Prostate gland (tissue), 2 donors: Measurements from ENCODE around the gene MTMR11. TPM values are rescaled to one million over a fixed set of nuclear protein-coding genes. Genes with fewer than 3 reads are reported as not detected.
"Not testable (repeated sequence)": the region's sequence is repeated elsewhere in the genome, so short reads cannot be mapped to it uniquely, and the experiment has no call there.

Experiments used
- DNase-seq: peaks from one replicate; pipeline ENCODE4 v3.0.0-alpha.2; 2019; ENCODE audit warnings: low spot score
- H3K27ac ChIP-seq, 2 donors: fragments of 200-600 bp; sonication (generic); 2 replicates each; pipeline ENCODE4 v1.5.1; 2017 to 2019
- H3K27me3 ChIP-seq: fragments of 200-600 bp; sonication (generic); replicated peaks from 2 replicates; pipeline ENCODE4 v1.5.1; 2019; ENCODE audit not compliant: insufficient read depth
- H3K36me3 ChIP-seq, 2 donors: fragments of 200-600 bp; sonication (generic); 1 replicate in 1 of 2; 2 replicates in 1 of 2; pipeline versions ENCODE4 v1.5.1 to v1.8.1; 2017 to 2019
- H3K4me1 ChIP-seq: fragments of 200-600 bp; sonication (generic); replicated peaks from 2 replicates; pipeline ENCODE4 v1.5.1; 2019
- H3K4me3 ChIP-seq, 2 donors: fragments of 200-600 bp; sonication (generic); 2 replicates each; pipeline ENCODE4 v1.5.1; 2017 to 2019
- H3K9me3 ChIP-seq: fragments of 200-600 bp; sonication (generic); 2 replicates; pipeline ENCODE4 v1.5.1; 2017
- CTCF ChIP-seq, 4 experiments: fragments of 200-600 bp in 2 of 4; fragments of 450-650 bp in 2 of 4; sonication (generic) in 2 of 4; IDR thresholded peaks; 1 replicate in 3 of 4; 2 replicates in 1 of 4; pipeline ENCODE4 v1.5.1; 2016 to 2019; ENCODE audit warnings: antibody characterized with exemption in 4 of 4, mild to moderate bottlenecking in 2 of 4, moderate library complexity in 2 of 4
- POLR2A ChIP-seq: fragments of 450-650 bp; IDR thresholded peaks from one replicate; pipeline ENCODE4 v1.6.1; 2016; ENCODE audit warnings: antibody characterized with exemption, mild to moderate bottlenecking
- POLR2AphosphoS5 ChIP-seq: sonication (generic); formaldehyde crosslinking; IDR thresholded peaks from one replicate; pipeline ENCODE4 v1.6.1; 2017; ENCODE audit warnings: antibody characterized with exemption
- whole genome bisulfite sequencing: methylation state at CpG from one replicate; pipeline ENCODE4 v1.1.5; 2018; 5-methylcytosine and 5-hydroxymethylcytosine counted together
- intact Hi-C: fragments of 100-400 bp; cut with DNase I; formaldehyde crosslinking; loops from one replicate; pipeline ENCODE4 v1.14.2; 2022
- total RNA-seq, 2 donors: library from RNA; depleted of rRNA; stranded (reverse); fragments of >200 nt; gene quantifications; one replicate each; pipeline ENCODE4 v1.1.0, GENCODE V29; 2016

Gene MTMR11
- total RNA-seq, 2 donors from 2014 or later: 2.6 to 25.5 TPM

GRCh38 chr1:149949911-149950310 lies 13.2 kb upstream of the MTMR11 start:
- Histone ChIP-seq H3K4me3 (no peak overlapping the region), H3K27me3 (no peaks in the 10 kb centered on the region), H3K27ac (no peak overlapping the region), H3K4me1 (no peaks in the 10 kb centered on the region), H3K36me3 (peaks cover 0 to 6% of the 10 kb centered on the region in 2 donors), H3K9me3 (no peaks in the 10 kb centered on the region)
- intact Hi-C loops: no loop called here
- TF ChIP-seq CTCF (IDR thresholded peaks at IDR 0.05) (no peak), POLR2A (no peak), POLR2AphosphoS5 (no peak)
- 78% methylated on average over 6 of the region's 6 CpGs for WGBS
- DNase-seq: no peak

DNA sequence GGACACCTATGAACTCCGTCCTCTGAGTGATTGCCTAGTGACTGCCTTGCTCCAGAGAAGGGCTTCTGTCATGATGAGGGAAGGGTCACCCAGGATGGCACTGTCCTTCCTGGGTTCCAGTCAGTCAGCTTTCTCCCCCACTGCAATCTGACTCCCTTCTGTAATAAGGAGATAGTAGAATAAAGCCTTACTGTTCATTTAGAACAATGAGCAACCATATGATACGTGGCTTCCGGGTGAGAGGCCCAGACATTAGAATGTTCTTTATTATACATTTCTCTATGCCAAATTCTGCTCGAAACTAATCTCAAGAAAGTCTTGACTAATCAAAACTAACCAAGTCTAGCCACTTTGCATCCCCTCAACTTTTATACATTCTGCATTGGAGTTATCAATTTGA lies 8.5 kb upstream of the MTMR11 start:
- no peaks in the 10 kb centered on the region for H3K9me3 ChIP-seq
- WGBS: 85% methylated on average over 4 of the region's 4 CpGs
- peaks cover 0 to 6% of the 10 kb centered on the region in 2 donors for H3K36me3 ChIP-seq
- DNase-seq: no peak
- H3K27ac ChIP-seq: no peak overlapping the region
- H3K4me1 ChIP-seq: no peaks in the 10 kb centered on the region
- H3K27me3 ChIP-seq: no peaks in the 10 kb centered on the region
- no peak overlapping the region for H3K4me3 ChIP-seq
- TF ChIP-seq CTCF (IDR thresholded peaks at IDR 0.05): no peak
- TF ChIP-seq POLR2A: no peak
- TF ChIP-seq POLR2AphosphoS5: no peak
- intact Hi-C loops: no loop called here

GRCh38 chr1:149942885-149943284 lies 6.2 kb upstream of the MTMR11 start:
- 25% methylated on average over 3 of the region's 3 CpGs for WGBS
- no peaks in the 10 kb centered on the region for H3K4me1 ChIP-seq
- H3K27me3 ChIP-seq: no peaks in the 10 kb centered on the region
- peak overlapping the region in 1 of 2 donors; percentile 15 for H3K27ac ChIP-seq
- intact Hi-C loops: no loop called here
- DNase-seq: no peak
- TF ChIP-seq POLR2AphosphoS5: peak; percentile 26
- TF ChIP-seq CTCF (IDR thresholded peaks at IDR 0.05): no peak
- no peaks in the 10 kb centered on the region for H3K9me3 ChIP-seq
- no peaks in the 10 kb centered on the region for H3K36me3 ChIP-seq
- no peak overlapping the region for H3K4me3 ChIP-seq

GRCh38 chr1:149942207-149942606 lies 5.5 kb upstream of the MTMR11 start:
- intact Hi-C loops: no loop called here
- no peak overlapping the region for H3K4me3 ChIP-seq
- no peaks in the 10 kb centered on the region for H3K36me3 ChIP-seq
- no peaks in the 10 kb centered on the region for H3K27me3 ChIP-seq
- no peak for DNase-seq
- no peaks in the 10 kb centered on the region for H3K4me1 ChIP-seq
- no peaks in the 10 kb centered on the region for H3K9me3 ChIP-seq
- peak overlapping the region in 1 of 2 donors; percentile 15 for H3K27ac ChIP-seq
- WGBS: 9% methylated on average over 5 of the region's 5 CpGs
- TF ChIP-seq POLR2A: no peak
- peak in 1 of 4 experiments; percentile 6 for TF ChIP-seq CTCF (IDR thresholded peaks at IDR 0.05)
- peak; percentile 11 for TF ChIP-seq POLR2AphosphoS5

DNA sequence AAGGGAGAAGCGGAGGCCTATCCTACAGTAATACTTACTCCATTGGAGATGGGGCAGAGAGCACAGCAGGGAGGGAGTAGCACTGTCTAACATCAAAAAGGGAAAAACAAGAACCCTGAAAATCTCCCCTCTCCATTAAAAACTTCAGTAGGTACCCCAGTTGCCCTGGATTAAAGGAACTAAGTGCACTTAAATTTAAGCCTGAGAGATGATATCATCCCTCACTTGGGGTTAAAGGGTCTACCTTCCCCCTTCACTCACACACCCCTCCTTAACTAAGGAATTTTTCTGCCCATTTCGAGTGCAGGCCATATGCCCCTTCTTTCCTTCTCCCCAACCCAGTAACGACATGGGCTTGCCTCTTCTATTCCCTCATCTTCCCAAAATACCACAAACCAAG lies 3.7 kb upstream of the MTMR11 start:
- H3K27me3 ChIP-seq: no peaks in the 10 kb centered on the region
- H3K4me3 ChIP-seq: no peak overlapping the region
- no peak for TF ChIP-seq POLR2AphosphoS5
- TF ChIP-seq POLR2A: no peak
- no peak for TF ChIP-seq CTCF (IDR thresholded peaks at IDR 0.05)
- no peaks in the 10 kb centered on the region for H3K4me1 ChIP-seq
- H3K36me3 ChIP-seq: no peaks in the 10 kb centered on the region
- no peaks in the 10 kb centered on the region for H3K9me3 ChIP-seq
- WGBS: 86% methylated on average over 3 of the region's 3 CpGs
- no peak for DNase-seq
- no peak overlapping the region for H3K27ac ChIP-seq
- intact Hi-C loops: no loop called here

DNA sequence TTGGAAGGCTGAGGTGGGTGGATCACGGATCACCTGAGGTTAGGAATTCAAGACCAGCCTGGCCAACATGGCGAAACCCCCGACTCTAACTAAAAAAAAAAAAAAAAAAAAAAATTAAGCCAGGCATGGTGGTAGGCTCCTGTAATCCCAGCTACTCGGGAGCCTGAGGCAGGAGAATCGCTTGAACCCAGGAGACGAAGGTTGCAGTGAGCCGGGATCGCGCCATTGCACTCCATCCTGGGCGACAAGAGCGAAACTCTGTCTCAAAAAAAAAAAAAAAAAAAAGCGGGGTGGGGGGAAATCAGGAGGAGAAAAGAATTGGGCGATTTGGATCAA lies 2.0 kb upstream of the MTMR11 start:
- Histone ChIP-seq H3K4me3 (peak overlapping the region; percentile 3 to 13), H3K27ac (peak overlapping the region; percentile 71 to 79)
- H3K9me3 ChIP-seq, DNase-seq, H3K27me3 ChIP-seq, intact Hi-C loops, H3K4me1 ChIP-seq, H3K36me3 ChIP-seq: not testable (repeated sequence)
- 38% methylated on average over 13 of the region's 13 CpGs for WGBS
